CD14-positive monocyte (primary cell): ENCODE results near the gene KLHL4. TPM values are rescaled to one million over a fixed set of nuclear protein-coding genes. Genes with fewer than 3 reads are reported as not detected.

Experiments used
- DNase-seq, 3 donors: peaks; one replicate each; pipeline ENCODE4 v3.0.0-alpha.2; 2011 to 2022
- H2AFZ ChIP-seq: 2 replicates; pipeline ENCODE4 v1.6.0; 2012; ENCODE audit warnings: mild to moderate bottlenecking, low read depth, low read length, inconsistent platforms; ENCODE audit not compliant: insufficient read depth, poor library complexity, severe bottlenecking
- H3K27ac ChIP-seq, 2 donors: 1 replicate in 1 of 2; 2 replicates in 1 of 2; pipeline ENCODE4 v1.5.1; 2012 to 2013; ENCODE audit warnings: low read length in 2 of 2, control low read depth in 1 of 2, inconsistent platforms in 1 of 2, low read depth in 1 of 2, mild to moderate bottlenecking in 1 of 2
- H3K27me3 ChIP-seq, 2 donors: one replicate each; pipeline versions ENCODE4 v1.6.0 to v1.6.1; 2011 to 2013; ENCODE audit warnings: low read length in 2 of 2; ENCODE audit not compliant: control insufficient read depth in 2 of 2, insufficient read depth in 2 of 2
- H3K36me3 ChIP-seq, 2 donors: replicated peaks in 1 of 2; 1 replicate in 1 of 2; 2 replicates in 1 of 2; pipeline versions ENCODE4 v1.5.1 to v1.6.1; 2012 to 2013; ENCODE audit warnings: low read length in 2 of 2, control low read depth in 1 of 2, inconsistent platforms in 1 of 2, mild to moderate bottlenecking in 1 of 2; ENCODE audit not compliant: insufficient read depth in 2 of 2, control insufficient read depth in 1 of 2
- H3K4me1 ChIP-seq, 2 donors: 1 replicate in 1 of 2; 2 replicates in 1 of 2; pipeline versions ENCODE4 v1.5.1 to v1.6.1; 2012 to 2013; ENCODE audit warnings: low read length in 2 of 2, control low read depth in 1 of 2, inconsistent platforms in 1 of 2, mild to moderate bottlenecking in 1 of 2, moderate library complexity in 1 of 2; ENCODE audit not compliant: insufficient read depth in 2 of 2, control insufficient read depth in 1 of 2
- H3K4me2 ChIP-seq: replicated peaks from 2 replicates; pipeline ENCODE3; 2012; ENCODE audit warnings: low read length, moderate library complexity, mild to moderate bottlenecking; ENCODE audit not compliant: poor library complexity, severe bottlenecking; ENCODE audit errors: extremely low read depth
- H3K4me3 ChIP-seq, 3 experiments: fragments of 200-600 bp in 1 of 3; sonication (generic) in 1 of 3; replicated peaks in 1 of 3; 1 replicate in 2 of 3; 2 replicates in 1 of 3; pipeline ENCODE4 v1.5.1; 2011 to 2013; ENCODE audit warnings: low read length in 3 of 3, mild to moderate bottlenecking in 3 of 3, control low read depth in 2 of 3, low read depth in 2 of 3, inconsistent platforms in 1 of 3, moderate library complexity in 1 of 3
- H3K79me2 ChIP-seq: 2 replicates; pipeline ENCODE4 v1.6.0; 2012; ENCODE audit warnings: mild to moderate bottlenecking, control low read depth, inconsistent platforms, low read length, moderate library complexity; ENCODE audit not compliant: insufficient read depth
- H3K9ac ChIP-seq: 2 replicates; pipeline ENCODE4 v1.6.0; 2017; ENCODE audit warnings: low read length, mild to moderate bottlenecking; ENCODE audit not compliant: insufficient read depth, poor library complexity, severe bottlenecking
- H3K9me3 ChIP-seq, 2 donors: replicated peaks in 1 of 2; 1 replicate in 1 of 2; 2 replicates in 1 of 2; pipeline versions ENCODE4 v1.5.1 to v1.6.1; 2012 to 2013; ENCODE audit warnings: low read length in 2 of 2, control low read depth in 1 of 2; ENCODE audit not compliant: control insufficient read depth in 1 of 2, insufficient read depth in 1 of 2
- H4K20me1 ChIP-seq: 2 replicates; pipeline ENCODE4 v1.6.0; 2012; ENCODE audit warnings: mild to moderate bottlenecking, low read length, control low read depth, moderate library complexity; ENCODE audit not compliant: insufficient read depth
- H3K27ac Mint-ChIP-seq, 7 donors: one replicate each; pipeline ENCODE4 v1.8.0; 2020; ENCODE audit warnings: mild to moderate bottlenecking in 7 of 7, mixed read lengths in 7 of 7, moderate library complexity in 6 of 7, inconsistent platforms in 2 of 7
- H3K27me3 Mint-ChIP-seq, 3 donors: one replicate each; pipeline ENCODE4 v1.8.0; 2021 to 2022; ENCODE audit warnings: low read depth in 3 of 3, mild to moderate bottlenecking in 3 of 3, mixed read lengths in 3 of 3, moderate library complexity in 3 of 3, inconsistent platforms in 1 of 3
- H3K36me3 Mint-ChIP-seq, 2 donors: one replicate each; pipeline ENCODE4 v1.8.0; 2020; ENCODE audit warnings: mixed read lengths in 2 of 2, inconsistent platforms in 1 of 2, mild to moderate bottlenecking in 1 of 2
- H3K4me1 Mint-ChIP-seq: one replicate; pipeline ENCODE4 v1.8.0; 2020; ENCODE audit warnings: mild to moderate bottlenecking, mixed read lengths
- H3K4me3 Mint-ChIP-seq, 2 donors: one replicate each; pipeline ENCODE4 v1.8.0; 2020; ENCODE audit warnings: mild to moderate bottlenecking in 2 of 2, mixed read lengths in 2 of 2, moderate library complexity in 1 of 2
- H3K9me3 Mint-ChIP-seq, 7 donors: one replicate each; pipeline ENCODE4 v1.8.0; 2020 to 2022; ENCODE audit warnings: mixed read lengths in 7 of 7, mild to moderate bottlenecking in 6 of 7, moderate library complexity in 6 of 7, inconsistent platforms in 2 of 7
- CTCF ChIP-seq: fragments of 200-600 bp; IDR thresholded peaks from one replicate; pipeline ENCODE4 v1.8.0; 2022; ENCODE audit warnings: antibody characterized with exemption, mild to moderate bottlenecking
- WGBS: methylation state at CpG from one replicate; pipeline ENCODE4 v1.1.5; 2013; ENCODE audit warnings: missing lambda C conversion rate; ENCODE audit not compliant: insufficient coverage; 5-methylcytosine and 5-hydroxymethylcytosine counted together
- intact Hi-C, 2 donors: fragments of 100-400 bp; cut with micrococcal nuclease; formaldehyde crosslinking; loops; one replicate each; pipeline versions ENCODE4 v1.15.0 to v1.15.1; 2023
- polyA plus RNA-seq, 3 donors: library from polyadenylated mRNA; depleted of rRNA in 1 of 3; unstranded in 2 of 3; stranded (reverse) in 1 of 3; fragments of 300-500 nt in 2 of 3; fragments of >200 nt in 1 of 3; fragmentation: Illumina TruSeq in 2 of 3; gene quantifications; 1 replicate in 2 of 3; 2 replicates in 1 of 3; pipeline ENCODE4 v1.2.3, GENCODE V29; 2012 to 2021

KLHL4 gene
- polyA plus RNA-seq, 3 donors, result not detected

GRCh38 chrX:87621697-87622096 lies 104.1 kb downstream of the KLHL4 start:
- Histone ChIP-seq H2AFZ (no peak overlapping the region), H3K4me1 (no peaks in the 10 kb centered on the region), H3K9ac (no peak overlapping the region), H4K20me1 (no peaks in the 10 kb centered on the region), H3K27me3 (no peaks in the 10 kb centered on the region), H3K4me2 (no peak overlapping the region), H3K4me3 (no peak overlapping the region), H3K79me2 (no peaks in the 10 kb centered on the region), H3K27ac (no peak overlapping the region), H3K9me3 (no peaks in the 10 kb centered on the region), H3K36me3 (no peaks in the 10 kb centered on the region)
- Mint-ChIP-seq H3K27ac (no peak overlapping the region), H3K27me3 (peaks cover 0 to 2% (median 0%) of the 10 kb centered on the region in 3 donors), H3K4me3 (no peak overlapping the region), H3K36me3 (no peaks in the 10 kb centered on the region), H3K9me3 (no peaks in the 10 kb centered on the region), H3K4me1 (no peaks in the 10 kb centered on the region)
- DNase-seq, result no peak
- TF ChIP-seq CTCF, result no peak
- no CpG with 5 or more reads among the region's 2 CpGs for WGBS
- intact Hi-C loops, result no loop called here

GRCh38 chrX:87626996-87627395 lies 109.4 kb downstream of the KLHL4 start:
- H3K4me2 ChIP-seq, result no peak overlapping the region
- no peaks in the 10 kb centered on the region for H3K36me3 Mint-ChIP-seq
- no peaks in the 10 kb centered on the region for H3K4me1 ChIP-seq

More at GRCh38 chrX:87626996-87627395, 109.4 kb downstream of the KLHL4 start:
- no peak for TF ChIP-seq CTCF
- WGBS, result no CpG with 5 or more reads among the region's 3 CpGs
- H3K9me3 ChIP-seq, result no peaks in the 10 kb centered on the region
- H3K4me3 Mint-ChIP-seq, result no peak overlapping the region
- peaks cover 0 to 1% (median 0%) of the 10 kb centered on the region in 7 donors for H3K9me3 Mint-ChIP-seq
- H3K79me2 ChIP-seq, result no peaks in the 10 kb centered on the region
- H2AFZ ChIP-seq, result no peak overlapping the region
- intact Hi-C loops, result no loop called here
- no peaks in the 10 kb centered on the region for H3K36me3 ChIP-seq
- H4K20me1 ChIP-seq, result no peaks in the 10 kb centered on the region
- no peak overlapping the region for H3K27ac ChIP-seq
- no peaks in the 10 kb centered on the region for H3K27me3 ChIP-seq
- H3K27me3 Mint-ChIP-seq, result peaks cover 0 to 4% (median 0%) of the 10 kb centered on the region in 3 donors
- H3K4me3 ChIP-seq, result no peak overlapping the region
- no peaks in the 10 kb centered on the region for H3K4me1 Mint-ChIP-seq
- H3K9ac ChIP-seq, result no peak overlapping the region
- H3K27ac Mint-ChIP-seq, result no peak overlapping the region
- no peak for DNase-seq
